ENCODE data around the gene ADGRD1. TPM values are rescaled to one million over a fixed set of nuclear protein-coding genes. Genes with fewer than 3 reads are reported as not detected.

Gene ADGRD1
- total and polyA plus RNA-seq, 3 experiments from 2014 or later = 1.1 to 1.3 TPM; not detected in 1

DNA sequence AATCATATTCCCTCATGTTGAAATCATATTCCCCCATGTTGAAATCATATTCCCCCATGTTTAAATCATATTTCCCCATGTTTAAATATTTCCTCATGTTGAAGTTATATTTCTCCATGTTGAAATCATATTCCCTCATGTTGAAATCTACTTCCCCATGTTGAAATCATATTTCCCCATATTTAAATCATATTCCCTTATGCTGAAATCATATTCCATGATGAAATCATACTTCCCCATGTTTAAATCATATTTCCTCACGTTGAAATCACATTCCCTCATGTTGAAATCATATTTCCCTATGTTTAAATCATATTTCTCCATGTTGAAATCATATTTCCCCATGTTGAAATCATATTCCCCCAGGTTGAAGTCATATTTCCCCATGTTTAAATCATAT, 34.6 kb upstream of the ADGRD1 start:
- H3K4me1 Mint-ChIP-seq = no peaks in the 10 kb centered on the region
- peaks cover 0 to 8% (median 3%) of the 10 kb centered on the region in 5 donors for H3K9me3 Mint-ChIP-seq
- H3K27me3 Mint-ChIP-seq = peaks cover 37 to 67% of the 10 kb centered on the region in 2 donors
- H3K36me3 ChIP-seq (ENCODE audit: insufficient read depth, low read length) = no peaks in the 10 kb centered on the region
- no peak overlapping the region for H3K27ac ChIP-seq (ENCODE audit: low read depth, low read length)
- POLR2A ChIA-PET = no interaction called here
- H3K4me3 ChIP-seq (ENCODE audit: low read length) = no peak overlapping the region
- peak overlapping the region in 1 of 8 donors; percentile 7 for H3K27ac Mint-ChIP-seq
- H3K4me1 ChIP-seq (ENCODE audit: insufficient read depth, low read length) = no peaks in the 10 kb centered on the region
- DNase-seq = no peak
- no peak overlapping the region for H3K4me3 Mint-ChIP-seq
- no peaks in the 10 kb centered on the region for H3K27me3 ChIP-seq (ENCODE audit: insufficient read depth, low read length, poor library complexity, severe bottlenecking)
- CTCF ChIA-PET = no interaction called here
- no peaks in the 10 kb centered on the region for H3K36me3 Mint-ChIP-seq
- no peaks in the 10 kb centered on the region for H3K9me3 ChIP-seq (ENCODE audit: low read length)

DNA sequence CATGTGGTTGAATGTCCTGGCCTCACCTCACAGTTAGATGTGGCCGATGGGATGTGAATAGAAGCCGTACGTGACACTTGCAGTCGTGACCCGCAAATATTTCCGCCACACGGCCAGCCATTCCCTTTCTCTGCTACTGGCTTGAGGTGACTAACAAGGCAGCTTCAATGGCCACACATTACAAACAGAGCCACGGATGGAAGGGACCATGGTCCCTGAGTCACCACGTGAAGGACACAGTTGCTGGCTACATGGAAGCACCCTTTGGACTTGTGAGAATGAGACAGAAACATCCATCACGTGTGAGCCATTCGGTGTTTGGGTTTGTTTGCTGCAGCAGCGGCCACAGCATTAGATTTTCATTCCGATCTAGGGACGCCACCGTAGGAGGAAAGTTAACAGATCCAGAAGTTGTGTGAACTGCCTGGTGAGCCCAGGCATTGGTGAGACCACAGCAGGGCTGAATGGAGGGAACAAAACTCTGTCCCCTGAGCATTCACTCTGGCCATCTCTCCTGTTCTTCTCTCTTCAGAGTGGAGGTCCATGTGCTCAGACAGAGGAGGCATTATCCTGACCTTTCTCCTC, 33.5 kb upstream of the ADGRD1 start:
- Mint-ChIP-seq H3K4me1 (no peaks in the 10 kb centered on the region), H3K4me3 (no peak overlapping the region), H3K36me3 (no peaks in the 10 kb centered on the region), H3K27me3 (peaks cover 35 to 61% of the 10 kb centered on the region in 2 donors), H3K9me3 (peaks cover 0 to 4% (median 3%) of the 10 kb centered on the region in 5 donors), H3K27ac (no peak overlapping the region)
- Histone ChIP-seq H3K36me3 (ENCODE audit: insufficient read depth, low read length) (no peaks in the 10 kb centered on the region), H3K27me3 (ENCODE audit: insufficient read depth, low read length, poor library complexity, severe bottlenecking) (no peaks in the 10 kb centered on the region), H3K4me3 (ENCODE audit: low read length) (no peak overlapping the region), H3K27ac (ENCODE audit: low read depth, low read length) (no peak overlapping the region), H3K4me1 (ENCODE audit: insufficient read depth, low read length) (no peaks in the 10 kb centered on the region), H3K9me3 (ENCODE audit: low read length) (no peaks in the 10 kb centered on the region)
- no peak for DNase-seq
- ChIA-PET POLR2A (no interaction called here), CTCF (no interaction called here)

GRCh38 chr12:130920723-130921381, 32.9 kb upstream of the ADGRD1 start:
- POLR2A ChIA-PET = no interaction called here
- no peaks in the 10 kb centered on the region for H3K9me3 ChIP-seq (ENCODE audit: low read length)
- no peaks in the 10 kb centered on the region for H3K27me3 ChIP-seq (ENCODE audit: insufficient read depth, low read length, poor library complexity, severe bottlenecking)
- Mint-ChIP-seq H3K4me1 (no peaks in the 10 kb centered on the region), H3K27me3 (peaks cover 36 to 64% of the 10 kb centered on the region in 2 donors), H3K27ac (no peak overlapping the region), H3K36me3 (no peaks in the 10 kb centered on the region), H3K9me3 (peaks cover 0 to 4% (median 3%) of the 10 kb centered on the region in 5 donors), H3K4me3 (no peak overlapping the region)
- H3K36me3 ChIP-seq (ENCODE audit: insufficient read depth, low read length) = no peaks in the 10 kb centered on the region
- CTCF ChIA-PET = no interaction called here
- no peak for DNase-seq
- no peaks in the 10 kb centered on the region for H3K4me1 ChIP-seq (ENCODE audit: insufficient read depth, low read length)
- no peak overlapping the region for H3K4me3 ChIP-seq (ENCODE audit: low read length)
- no peak overlapping the region for H3K27ac ChIP-seq (ENCODE audit: low read depth, low read length)

GRCh38 chr12:130922511-130922953, 31.2 kb upstream of the ADGRD1 start:
- Mint-ChIP-seq H3K36me3 (no peaks in the 10 kb centered on the region), H3K27ac (no peak overlapping the region), H3K4me1 (no peaks in the 10 kb centered on the region), H3K4me3 (no peak overlapping the region), H3K27me3 (peaks cover 30 to 58% of the 10 kb centered on the region in 2 donors), H3K9me3 (peaks cover 0 to 4% (median 2%) of the 10 kb centered on the region in 5 donors)
- Histone ChIP-seq H3K36me3 (ENCODE audit: insufficient read depth, low read length) (no peaks in the 10 kb centered on the region), H3K9me3 (ENCODE audit: low read length) (no peaks in the 10 kb centered on the region), H3K27ac (ENCODE audit: low read depth, low read length) (no peak overlapping the region), H3K4me3 (ENCODE audit: low read length) (no peak overlapping the region), H3K27me3 (ENCODE audit: insufficient read depth, low read length, poor library complexity, severe bottlenecking) (no peaks in the 10 kb centered on the region), H3K4me1 (ENCODE audit: insufficient read depth, low read length) (no peaks in the 10 kb centered on the region)
- DNase-seq = no peak
- POLR2A ChIA-PET = no interaction called here
- CTCF ChIA-PET = no interaction called here

- H3K36me3 ChIP-seq (ENCODE audit: insufficient read depth, low read length) = no peaks in the 10 kb centered on the region
- H3K27ac ChIP-seq (ENCODE audit: low read depth, low read length) = no peak overlapping the region
- H3K27me3 Mint-ChIP-seq = peaks cover 27 to 54% of the 10 kb centered on the region in 2 donors
- H3K27ac Mint-ChIP-seq = no peak overlapping the region
- no peak overlapping the region for H3K4me3 ChIP-seq (ENCODE audit: low read length)
- no peaks in the 10 kb centered on the region for H3K4me1 ChIP-seq (ENCODE audit: insufficient read depth, low read length)
- no peaks in the 10 kb centered on the region for H3K36me3 Mint-ChIP-seq
- ChIA-PET CTCF (no interaction called here), POLR2A (no interaction called here)
- H3K27me3 ChIP-seq (ENCODE audit: insufficient read depth, low read length, poor library complexity, severe bottlenecking) = no peaks in the 10 kb centered on the region
- no peaks in the 10 kb centered on the region for H3K9me3 ChIP-seq (ENCODE audit: low read length)
- no peak overlapping the region for H3K4me3 Mint-ChIP-seq
- DNase-seq = no peak
- H3K4me1 Mint-ChIP-seq = no peaks in the 10 kb centered on the region
- H3K9me3 Mint-ChIP-seq = peaks cover 0 to 4% (median 0%) of the 10 kb centered on the region in 5 donors
Measured at GRCh38 chr12:130924966-130925665, 28.6 kb upstream of the ADGRD1 start.

- CTCF ChIA-PET = no interaction called here
- no peak overlapping the region for H3K27ac Mint-ChIP-seq
- H3K36me3 ChIP-seq (ENCODE audit: insufficient read depth, low read length) = no peaks in the 10 kb centered on the region
- DNase-seq = no peak
- H3K27me3 ChIP-seq (ENCODE audit: insufficient read depth, low read length, poor library complexity, severe bottlenecking) = no peaks in the 10 kb centered on the region
- POLR2A ChIA-PET = no interaction called here
- H3K9me3 Mint-ChIP-seq = peaks cover 0 to 4% (median 0%) of the 10 kb centered on the region in 5 donors
- H3K4me1 Mint-ChIP-seq = no peaks in the 10 kb centered on the region
- no peak overlapping the region for H3K27ac ChIP-seq (ENCODE audit: low read depth, low read length)
- H3K4me3 Mint-ChIP-seq = no peak overlapping the region
- H3K36me3 Mint-ChIP-seq = no peaks in the 10 kb centered on the region
- no peaks in the 10 kb centered on the region for H3K4me1 ChIP-seq (ENCODE audit: insufficient read depth, low read length)
- H3K27me3 Mint-ChIP-seq = peaks cover 31 to 54% of the 10 kb centered on the region in 2 donors
- no peaks in the 10 kb centered on the region for H3K9me3 ChIP-seq (ENCODE audit: low read length)
- no peak overlapping the region for H3K4me3 ChIP-seq (ENCODE audit: low read length)
Measured at GRCh38 chr12:130925666-130926015, 28.1 kb upstream of the ADGRD1 start.

GRCh38 chr12:130929363-130929762, 24.3 kb upstream of the ADGRD1 start:
- POLR2A ChIA-PET = no interaction called here

More at GRCh38 chr12:130929363-130929762, 24.3 kb upstream of the ADGRD1 start:
- no peaks in the 10 kb centered on the region for H3K36me3 ChIP-seq (ENCODE audit: insufficient read depth, low read length)
- H3K9me3 ChIP-seq (ENCODE audit: low read length) = no peaks in the 10 kb centered on the region
- H3K27me3 ChIP-seq (ENCODE audit: insufficient read depth, low read length, poor library complexity, severe bottlenecking) = no peaks in the 10 kb centered on the region
- Mint-ChIP-seq H3K36me3 (peaks cover 0 to 4% (median 0%) of the 10 kb centered on the region in 3 donors), H3K4me1 (no peaks in the 10 kb centered on the region), H3K4me3 (no peak overlapping the region), H3K27me3 (peaks cover 45 to 60% of the 10 kb centered on the region in 2 donors), H3K27ac (peak overlapping the region in 1 of 8 donors; percentile 71), H3K9me3 (no peaks in the 10 kb centered on the region)
- H3K27ac ChIP-seq (ENCODE audit: low read depth, low read length) = no peak overlapping the region
- CTCF ChIA-PET = no interaction called here
- no peak overlapping the region for H3K4me3 ChIP-seq (ENCODE audit: low read length)
- H3K4me1 ChIP-seq (ENCODE audit: insufficient read depth, low read length) = no peaks in the 10 kb centered on the region
- no peak for DNase-seq

Measured in CD8-positive, alpha-beta memory T cell (primary cell).